ENCODE measurements around the gene SMIM14. TPM values are rescaled to one million over a fixed set of nuclear protein-coding genes. Genes with fewer than 3 reads are reported as not detected.
"Not testable (repeated sequence)": the region's sequence is repeated elsewhere in the genome, so short reads cannot be mapped to it uniquely, and the experiment has no call there.

The SMIM14 gene
- total RNA-seq, 1 experiment from 2014 or later: 48.2 TPM

GRCh38 chr4:39658756-39659155 lies 20.1 kb upstream of the SMIM14 start:
- no peak for TF ChIP-seq SIN3A (IDR thresholded peaks at IDR 0.05; ENCODE audit: borderline replicate concordance, insufficient read depth, low read depth, low read length)
- TF ChIP-seq, protein P1, sequence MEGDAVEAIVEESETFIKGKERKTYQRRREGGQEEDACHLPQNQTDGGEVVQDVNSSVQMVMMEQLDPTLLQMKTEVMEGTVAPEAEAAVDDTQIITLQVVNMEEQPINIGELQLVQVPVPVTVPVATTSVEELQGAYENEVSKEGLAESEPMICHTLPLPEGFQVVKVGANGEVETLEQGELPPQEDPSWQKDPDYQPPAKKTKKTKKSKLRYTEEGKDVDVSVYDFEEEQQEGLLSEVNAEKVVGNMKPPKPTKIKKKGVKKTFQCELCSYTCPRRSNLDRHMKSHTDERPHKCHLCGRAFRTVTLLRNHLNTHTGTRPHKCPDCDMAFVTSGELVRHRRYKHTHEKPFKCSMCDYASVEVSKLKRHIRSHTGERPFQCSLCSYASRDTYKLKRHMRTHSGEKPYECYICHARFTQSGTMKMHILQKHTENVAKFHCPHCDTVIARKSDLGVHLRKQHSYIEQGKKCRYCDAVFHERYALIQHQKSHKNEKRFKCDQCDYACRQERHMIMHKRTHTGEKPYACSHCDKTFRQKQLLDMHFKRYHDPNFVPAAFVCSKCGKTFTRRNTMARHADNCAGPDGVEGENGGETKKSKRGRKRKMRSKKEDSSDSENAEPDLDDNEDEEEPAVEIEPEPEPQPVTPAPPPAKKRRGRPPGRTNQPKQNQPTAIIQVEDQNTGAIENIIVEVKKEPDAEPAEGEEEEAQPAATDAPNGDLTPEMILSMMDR (IDR thresholded peaks at IDR 0.05): peak; percentile 66
- TF ChIP-seq, protein P2, sequence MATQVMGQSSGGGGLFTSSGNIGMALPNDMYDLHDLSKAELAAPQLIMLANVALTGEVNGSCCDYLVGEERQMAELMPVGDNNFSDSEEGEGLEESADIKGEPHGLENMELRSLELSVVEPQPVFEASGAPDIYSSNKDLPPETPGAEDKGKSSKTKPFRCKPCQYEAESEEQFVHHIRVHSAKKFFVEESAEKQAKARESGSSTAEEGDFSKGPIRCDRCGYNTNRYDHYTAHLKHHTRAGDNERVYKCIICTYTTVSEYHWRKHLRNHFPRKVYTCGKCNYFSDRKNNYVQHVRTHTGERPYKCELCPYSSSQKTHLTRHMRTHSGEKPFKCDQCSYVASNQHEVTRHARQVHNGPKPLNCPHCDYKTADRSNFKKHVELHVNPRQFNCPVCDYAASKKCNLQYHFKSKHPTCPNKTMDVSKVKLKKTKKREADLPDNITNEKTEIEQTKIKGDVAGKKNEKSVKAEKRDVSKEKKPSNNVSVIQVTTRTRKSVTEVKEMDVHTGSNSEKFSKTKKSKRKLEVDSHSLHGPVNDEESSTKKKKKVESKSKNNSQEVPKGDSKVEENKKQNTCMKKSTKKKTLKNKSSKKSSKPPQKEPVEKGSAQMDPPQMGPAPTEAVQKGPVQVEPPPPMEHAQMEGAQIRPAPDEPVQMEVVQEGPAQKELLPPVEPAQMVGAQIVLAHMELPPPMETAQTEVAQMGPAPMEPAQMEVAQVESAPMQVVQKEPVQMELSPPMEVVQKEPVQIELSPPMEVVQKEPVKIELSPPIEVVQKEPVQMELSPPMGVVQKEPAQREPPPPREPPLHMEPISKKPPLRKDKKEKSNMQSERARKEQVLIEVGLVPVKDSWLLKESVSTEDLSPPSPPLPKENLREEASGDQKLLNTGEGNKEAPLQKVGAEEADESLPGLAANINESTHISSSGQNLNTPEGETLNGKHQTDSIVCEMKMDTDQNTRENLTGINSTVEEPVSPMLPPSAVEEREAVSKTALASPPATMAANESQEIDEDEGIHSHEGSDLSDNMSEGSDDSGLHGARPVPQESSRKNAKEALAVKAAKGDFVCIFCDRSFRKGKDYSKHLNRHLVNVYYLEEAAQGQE (IDR thresholded peaks at IDR 0.05; ENCODE audit: insufficient read depth in 1 of 2, low read depth in 2 of 2, low read length in 1 of 2): no peak
- H3K27ac ChIP-seq (ENCODE audit: low read length): peak overlapping the region; percentile 29; the same call in 1 of the 2 replicates
- POLR2A ChIA-PET: no interaction called here
- in situ Hi-C loops (cut with HindIII; ENCODE audit: low pct_unique_long_range_greater_than_20kb, low sequenced_read_pairs): no loop called here
- no TSS peak for BruUV-seq (replicated peaks)
- intact Hi-C loops (cut with micrococcal nuclease; ENCODE audit: unreplicated experiment): loop anchor here (5.0 kb wide), 1 partner anchor 186 kb away; no protein-coding TSS in a partner anchor
- H3K4me3 ChIP-seq (ENCODE audit: low read depth in 2 of 2, low read length in 2 of 2): no peak overlapping the region
- H3K9me3 ChIP-seq (ENCODE audit: control insufficient read depth, insufficient read depth, low read depth, low read length): no peaks in the 10 kb centered on the region
- no peaks in the 10 kb centered on the region for H3K36me3 ChIP-seq (ENCODE audit: control insufficient read depth, insufficient read depth, low read length)
- no peak for DNase-seq (ENCODE audit: low read depth, low spot score)
- H3K27me3 ChIP-seq (ENCODE audit: control insufficient read depth, insufficient read depth, low read length): no peaks in the 10 kb centered on the region
- ATAC-seq: no peak
- CTCF ChIA-PET: no interaction called here
- H3K4me1 ChIP-seq (ENCODE audit: control insufficient read depth, insufficient read depth, low read length): no peaks in the 10 kb centered on the region

GRCh38 chr4:39657465-39657864 lies 18.8 kb upstream of the SMIM14 start:
- no peaks in the 10 kb centered on the region for H3K4me1 ChIP-seq (ENCODE audit: control insufficient read depth, insufficient read depth, low read length)
- ATAC-seq: no peak
- in situ Hi-C loops (cut with HindIII; ENCODE audit: low pct_unique_long_range_greater_than_20kb, low sequenced_read_pairs): no loop called here
- POLR2A ChIA-PET: interaction anchor here (0.6 to 0.7 kb wide), 2 partner anchors 17 to 77 kb away, joined by 5 read pairs; no protein-coding TSS in a partner anchor
- BruUV-seq (replicated peaks): no TSS peak
- no peaks in the 10 kb centered on the region for H3K36me3 ChIP-seq (ENCODE audit: control insufficient read depth, insufficient read depth, low read length)
- H3K4me3 ChIP-seq (ENCODE audit: low read depth in 2 of 2, low read length in 2 of 2): no peak overlapping the region
- no peak overlapping the region for H3K27ac ChIP-seq (ENCODE audit: low read length)
- H3K27me3 ChIP-seq (ENCODE audit: control insufficient read depth, insufficient read depth, low read length): no peaks in the 10 kb centered on the region
- intact Hi-C loops (cut with micrococcal nuclease; ENCODE audit: unreplicated experiment): loop anchor here (5.0 kb wide), 1 partner anchor 185 kb away; no protein-coding TSS in a partner anchor
- TF ChIP-seq, protein P1 (IDR thresholded peaks at IDR 0.05): no peak
- TF ChIP-seq, protein P2 (IDR thresholded peaks at IDR 0.05; ENCODE audit: insufficient read depth in 1 of 2, low read depth in 2 of 2, low read length in 1 of 2): no peak
- no peak for TF ChIP-seq SIN3A (IDR thresholded peaks at IDR 0.05; ENCODE audit: borderline replicate concordance, insufficient read depth, low read depth, low read length)
- TF ChIP-seq POLR2AphosphoS5 (IDR thresholded peaks at IDR 0.05; ENCODE audit: low read depth, low read length): no peak
- TF ChIP-seq TCF7L2 (IDR thresholded peaks at IDR 0.05; ENCODE audit: low read depth, low read length): no peak
- no peaks in the 10 kb centered on the region for H3K9me3 ChIP-seq (ENCODE audit: control insufficient read depth, insufficient read depth, low read depth, low read length)
- CTCF ChIA-PET: no interaction called here
- no peak for DNase-seq (ENCODE audit: low read depth, low spot score)

DNA sequence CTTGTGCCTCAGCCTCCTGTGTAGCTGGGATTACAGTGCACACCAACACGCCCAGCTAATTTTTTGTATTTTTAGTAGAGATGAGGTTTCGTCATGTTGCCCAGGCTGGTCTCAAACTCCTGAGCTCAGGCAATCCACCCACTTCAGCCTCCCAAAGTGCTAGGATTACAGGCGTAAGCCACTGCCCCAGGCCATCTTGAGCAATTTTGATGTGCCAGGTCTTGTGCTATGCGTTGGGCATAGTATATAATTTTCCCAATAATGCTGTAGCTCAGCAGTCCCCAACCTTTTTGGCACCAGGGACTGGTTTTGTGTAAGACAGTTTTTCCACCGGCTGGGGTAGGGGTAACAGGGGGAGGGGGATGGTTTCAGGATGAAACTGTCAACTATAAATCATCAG lies 18.0 kb upstream of the SMIM14 start:
- CTCF ChIA-PET; DNase-seq (ENCODE audit: low read depth, low spot score); H3K9me3 ChIP-seq (ENCODE audit: control insufficient read depth, insufficient read depth, low read depth, low read length); BruUV-seq (replicated peaks); H3K27ac ChIP-seq (ENCODE audit: low read length); in situ Hi-C loops (cut with HindIII; ENCODE audit: low pct_unique_long_range_greater_than_20kb, low sequenced_read_pairs); H3K4me1 ChIP-seq (ENCODE audit: control insufficient read depth, insufficient read depth, low read length); H3K36me3 ChIP-seq (ENCODE audit: control insufficient read depth, insufficient read depth, low read length); H3K4me3 ChIP-seq (ENCODE audit: low read depth in 2 of 2, low read length in 2 of 2); ATAC-seq; H3K27me3 ChIP-seq (ENCODE audit: control insufficient read depth, insufficient read depth, low read length): not testable (repeated sequence)
- POLR2A ChIA-PET: interaction anchor here (0.7 kb wide), 1 partner anchor 187 kb away, joined by 4 read pairs; no protein-coding TSS in a partner anchor
- intact Hi-C loops (cut with micrococcal nuclease; ENCODE audit: unreplicated experiment): loop anchor here (5.0 kb wide), 1 partner anchor 184 kb away; no protein-coding TSS in a partner anchor
